ENCODE measurements around the gene DYRK4. TPM values are rescaled to one million over a fixed set of nuclear protein-coding genes. Genes with fewer than 3 reads are reported as not detected.

DYRK4 gene
- total and polyA plus RNA-seq, 2 of the 4 experiments (the other 2 are of a cell fraction), result 44.6 to 71.6 TPM

- Histone ChIP-seq H3K14ac (replicated peaks; ENCODE audit: low read depth, low read length) (no peak overlapping the region), H2BK20ac (ENCODE audit: low read depth, low read length) (no peak overlapping the region), H3K9me3 (ENCODE audit: control insufficient read depth, insufficient read depth, low read length) (no peaks in the 10 kb centered on the region), H2AK5ac (ENCODE audit: low read depth, low read length) (no peak overlapping the region), H2BK15ac (ENCODE audit: low read depth, low read length) (no peak overlapping the region), H4K5ac (ENCODE audit: low read depth, low read length) (no peak overlapping the region), H2BK120ac (ENCODE audit: low read depth, low read length) (no peak overlapping the region), H3K27ac (ENCODE audit: insufficient read depth, low read length) (no peak overlapping the region), H3K9me1 (ENCODE audit: insufficient read depth, low read length) (no peaks in the 10 kb centered on the region), H3K4me1 (ENCODE audit: control insufficient read depth, insufficient read depth, low read length) (no peaks in the 10 kb centered on the region), H4K8ac (ENCODE audit: low read depth in 2 of 2, low read length in 2 of 2) (no peak overlapping the region), H3K18ac (ENCODE audit: low read depth, low read length) (no peak overlapping the region), H4K20me1 (ENCODE audit: insufficient read depth, low read length) (no peaks in the 10 kb centered on the region), H2AFZ (replicated peaks; ENCODE audit: low read length, poor library complexity) (no peak overlapping the region), H3K27me3 (ENCODE audit: control insufficient read depth, insufficient read depth, low read length) (no peaks in the 10 kb centered on the region), H4K91ac (ENCODE audit: insufficient read depth, low read depth, low read length) (no peak overlapping the region), H2AK9ac (replicated peaks; ENCODE audit: low read depth, low read length, poor library complexity) (no peak overlapping the region), H3K4me3 (ENCODE audit: insufficient read depth, low read depth, low read length) (no peak overlapping the region), H3K56ac (ENCODE audit: extremely low read depth, insufficient read depth, low read length) (no peak overlapping the region), H3K4ac (ENCODE audit: low read depth, low read length) (no peak overlapping the region), H2BK5ac (ENCODE audit: low read depth, low read length, poor library complexity, severe bottlenecking) (no peak overlapping the region), H3K4me2 (ENCODE audit: low read depth, low read length) (no peak overlapping the region), H3K23ac (ENCODE audit: low read depth, low read length) (no peak overlapping the region), H3K36me3 (ENCODE audit: control insufficient read depth, insufficient read depth, low read length) (no peaks in the 10 kb centered on the region), H3K9ac (ENCODE audit: low read depth, low read length) (no peak overlapping the region), H3K79me1 (ENCODE audit: low read depth in 1 of 2, low read length in 2 of 2) (peaks cover 0 to 9% of the 10 kb centered on the region in 2 experiments; a peak in 2 of 4 replicates)
- TF ChIP-seq RAD21 (IDR thresholded peaks at IDR 0.05; ENCODE audit: low read length) (no peak), MXI1 (IDR thresholded peaks at IDR 0.05; ENCODE audit: borderline replicate concordance, low read depth, low read length) (no peak), ELK1 (IDR thresholded peaks at IDR 0.05; ENCODE audit: borderline replicate concordance, low read depth, low read length) (no peak), RFX5 (IDR thresholded peaks at IDR 0.05; ENCODE audit: low read depth, low read length) (no peak), MAFK (IDR thresholded peaks at IDR 0.05; ENCODE audit: low read depth, low read length) (no peak), POLR2A (IDR thresholded peaks at IDR 0.05; ENCODE audit: low read depth, low read length) (no peak), RCOR1 (IDR thresholded peaks at IDR 0.05; ENCODE audit: insufficient replicate concordance, low read length) (no peak), CHD1 (IDR thresholded peaks at IDR 0.05; ENCODE audit: low read depth, low read length) (no peak), BHLHE40 (IDR thresholded peaks at IDR 0.05; ENCODE audit: low read depth, low read length) (no peak), CEBPB (IDR thresholded peaks at IDR 0.05; ENCODE audit: low read depth, low read length) (no peak), SMC3 (IDR thresholded peaks at IDR 0.05; ENCODE audit: low read depth, low read length) (no peak), USF2 (IDR thresholded peaks at IDR 0.05; ENCODE audit: low read depth, low read length) (no peak), MAZ (IDR thresholded peaks at IDR 0.05; ENCODE audit: borderline replicate concordance, low read depth, low read length) (no peak), FOS (IDR thresholded peaks at IDR 0.05; ENCODE audit: low read depth, low read length) (no peak), NFE2L2 (IDR thresholded peaks at IDR 0.05; ENCODE audit: low read depth, low read length) (no peak), CTCF (conservative IDR thresholded peaks at IDR 0.05; ENCODE audit: low read depth, low read length) (no peak)
- DNase-seq (no peak), ATAC-seq (ENCODE audit: low read depth) (no peak)
- intact Hi-C loops (cut with micrococcal nuclease), result no loop called here
- dilution Hi-C loops (cut with HindIII; ENCODE audit: low sequenced_read_pairs, unreplicated experiment), result no loop called here
- no TSS peak for BruUV-seq (replicated peaks)
- in situ Hi-C loops (cut with MboI; ENCODE audit: low sequenced_read_pairs), result no loop called here
- 80% methylated on average over 1 of the region's 6 CpGs; no CpG with 5 or more reads in 1 of the 2 experiments for WGBS, 2 experiments (ENCODE audit: extremely low coverage in 2 of 2, insufficient read length in 1 of 2)
- CTCF ChIA-PET, result no interaction called here
- POLR2A ChIA-PET (ENCODE audit: unreplicated experiment), result no interaction called here
These were observed 81.7 kb downstream of the DYRK4 start for GRCh38 chr12:4643747-4644146.

All from IMR-90 (cell line).